Spleen (tissue), 11 donors: ENCODE measurements around the gene RERE. TPM values are rescaled to one million over a fixed set of nuclear protein-coding genes. Genes with fewer than 3 reads are reported as not detected.
A peak's percentile ranks its signal among the peaks of the same experiment; 100 is the strongest.

Source experiments
- DNase-seq: peaks from one replicate; pipeline ENCODE4 v3.0.0-alpha.2; 2020
- H3K27ac ChIP-seq, 8 donors: fragments of 200-600 bp; sonication (generic) in 7 of 8; 1 replicate in 4 of 8; 2 replicates in 4 of 8; pipeline versions ENCODE4 v1.5.0 to v1.8.0; 2016 to 2021; ENCODE audit warnings: inconsistent platforms in 4 of 8, mild to moderate bottlenecking in 4 of 8, moderate library complexity in 1 of 8
- H3K27me3 ChIP-seq, 7 donors: fragments of 200-600 bp; sonication (generic) in 6 of 7; replicated peaks in 1 of 7; 1 replicate in 4 of 7; 2 replicates in 3 of 7; pipeline versions ENCODE4 v1.5.0 to v1.8.0; 2016 to 2021; ENCODE audit warnings: inconsistent platforms in 3 of 7, mild to moderate bottlenecking in 1 of 7
- H3K36me3 ChIP-seq, 6 donors: fragments of 200-600 bp; sonication (generic) in 5 of 6; 1 replicate in 4 of 6; 2 replicates in 2 of 6; pipeline versions ENCODE4 v1.5.0 to v1.8.0; 2016 to 2021; ENCODE audit warnings: inconsistent platforms in 2 of 6
- H3K4me1 ChIP-seq, 6 donors: fragments of 200-600 bp; sonication (generic) in 5 of 6; 1 replicate in 3 of 6; 2 replicates in 3 of 6; pipeline versions ENCODE4 v1.5.0 to v1.8.0; 2016 to 2021; ENCODE audit warnings: inconsistent platforms in 3 of 6
- H3K4me3 ChIP-seq, 8 donors: fragments of 200-600 bp; sonication (generic) in 7 of 8; 1 replicate in 4 of 8; 2 replicates in 4 of 8; pipeline versions ENCODE4 v1.5.0 to v1.8.0; 2016 to 2021; ENCODE audit warnings: inconsistent platforms in 4 of 8, mild to moderate bottlenecking in 4 of 8, moderate library complexity in 2 of 8
- H3K9me3 ChIP-seq, 8 donors: fragments of 200-600 bp; sonication (generic) in 7 of 8; 1 replicate in 4 of 8; 2 replicates in 4 of 8; pipeline versions ENCODE4 v1.5.0 to v1.8.0; 2016 to 2021; ENCODE audit warnings: inconsistent platforms in 4 of 8
- CTCF ChIP-seq, 11 experiments: fragments of 200-600 bp in 7 of 11; fragments of 450-650 bp in 4 of 11; sonication (generic) in 4 of 11; IDR thresholded peaks in 8 of 11; conservative IDR thresholded peaks in 3 of 11; 1 replicate in 7 of 11; 2 replicates in 4 of 11; pipeline versions ENCODE4 v1.4.0 to v1.8.0; 2016 to 2021; ENCODE audit warnings: antibody characterized with exemption in 11 of 11, inconsistent platforms in 4 of 11, mild to moderate bottlenecking in 1 of 11
- POLR2A ChIP-seq, 3 donors: fragments of 450-650 bp; IDR thresholded peaks; one replicate each; pipeline ENCODE4 v1.5.1; 2017; ENCODE audit warnings: antibody characterized with exemption in 3 of 3, mild to moderate bottlenecking in 1 of 3
- POLR2AphosphoS5 ChIP-seq, 3 donors: sonication (generic); formaldehyde crosslinking; IDR thresholded peaks; one replicate each; pipeline ENCODE4 v1.5.1; 2017; ENCODE audit warnings: antibody characterized with exemption in 3 of 3
- WGBS, 5 donors: extraction: QIAGEN DNeasy Blood & Tissue Kit in 3 of 5; methylation state at CpG; one replicate each; pipeline versions ENCODE4 v1.1.5 to v1.1.7; 2013 to 2018; 5-methylcytosine and 5-hydroxymethylcytosine counted together
- intact Hi-C: fragments of 100-400 bp; cut with DNase I; formaldehyde crosslinking; loops from one replicate; pipeline ENCODE4 v1.15.0; 2023; ENCODE audit warnings: low total_unique reads
- polyA plus RNA-seq, 3 donors: library from polyadenylated mRNA; stranded (reverse); fragments of 200-250 nt; gene quantifications; one replicate each; pipeline ENCODE4 v1.2.1, GENCODE V29; 2013
- total RNA-seq, 7 donors: library from RNA; depleted of rRNA in 3 of 7; stranded (reverse); fragments of >200 nt in 3 of 7; fragmentation: NEBNext Ultra II Directional in 4 of 7; extraction: Animal tissue kit (Norgen Biotek cat#: 25700) in 4 of 7; gene quantifications; one replicate each; pipeline versions ENCODE4 v1.1.0 to v1.2.1, GENCODE V29; 2016 to 2021
- donor health status: healthy with polysubstance abuse.
- donor health status: DM: no; HTN: no; CAD: no; lungs with moderate emphysema.
- donor health status: DM: no; HTN: no; CAD: no.
- donor health status: Bipolar disorder and iron deficiency.
- donor health status: healthy.
- donor health status: DM: no; HTN: no; CAD: no.
- donor health status: DM: yes; HTN: yes; CAD: no.

Gene RERE
- total and polyA plus RNA-seq, 10 donors, result 10.3 to 149 (median 117) TPM

GRCh38 chr1:8679395-8679800 is 138.0 kb downstream of the RERE start:
- no peaks in the 10 kb centered on the region for H3K36me3 ChIP-seq
- peaks cover 9 to 81% (median 38%) of the 10 kb centered on the region in 6 donors for H3K4me1 ChIP-seq
- intact Hi-C loops, result no loop called here
- 50 to 70% (median 62%) methylated on average over 2 of the region's 2 CpGs for whole genome bisulfite sequencing, 5 donors
- peak overlapping the region in 5 of 8 donors; percentile 5 to 14 (median 9) for H3K27ac ChIP-seq
- no peak overlapping the region for H3K4me3 ChIP-seq
- no peaks in the 10 kb centered on the region for H3K9me3 ChIP-seq
- H3K27me3 ChIP-seq, result no peaks in the 10 kb centered on the region
- DNase-seq, result no peak
- no peak for TF ChIP-seq POLR2A (IDR thresholded peaks at IDR 0.05)
- TF ChIP-seq CTCF (IDR thresholded peaks at IDR 0.05 in 8 of 11, conservative IDR thresholded peaks at IDR 0.05 in 3 of 11), result no peak
- TF ChIP-seq POLR2AphosphoS5 (IDR thresholded peaks at IDR 0.05), result no peak

- peak overlapping the region in 5 of 8 donors; percentile 5 to 14 (median 9) for H3K27ac ChIP-seq
- no peak overlapping the region for H3K4me3 ChIP-seq
- no peaks in the 10 kb centered on the region for H3K9me3 ChIP-seq
- H3K27me3 ChIP-seq, result no peaks in the 10 kb centered on the region
- no peak for DNase-seq
- intact Hi-C loops, result no loop called here
- 75 to 87% (median 80%) methylated on average over 4 of the region's 4 CpGs for WGBS, 5 donors
- TF ChIP-seq CTCF (IDR thresholded peaks at IDR 0.05 in 8 of 11, conservative IDR thresholded peaks at IDR 0.05 in 3 of 11) (no peak), POLR2AphosphoS5 (IDR thresholded peaks at IDR 0.05) (no peak), POLR2A (IDR thresholded peaks at IDR 0.05) (no peak)
- H3K36me3 ChIP-seq, result no peaks in the 10 kb centered on the region
- H3K4me1 ChIP-seq, result peaks cover 9 to 80% (median 40%) of the 10 kb centered on the region in 6 donors
Observed at GRCh38 chr1:8678673-8679394, 138.6 kb downstream of the RERE start.

GRCh38 chr1:8677782-8678181 is 139.7 kb downstream of the RERE start:
- intact Hi-C loops, result no loop called here
- H3K4me3 ChIP-seq, result no peak overlapping the region
- H3K36me3 ChIP-seq, result no peaks in the 10 kb centered on the region
- WGBS, 5 donors, result 78 to 91% (median 81%) methylated on average over 2 of the region's 2 CpGs
- no peak for TF ChIP-seq POLR2AphosphoS5 (IDR thresholded peaks at IDR 0.05)
- H3K27ac ChIP-seq, result no peak overlapping the region
- no peak for DNase-seq
- H3K4me1 ChIP-seq, result peaks cover 9 to 83% (median 40%) of the 10 kb centered on the region in 6 donors
- H3K9me3 ChIP-seq, result no peaks in the 10 kb centered on the region
- no peaks in the 10 kb centered on the region for H3K27me3 ChIP-seq

GRCh38 chr1:8676813-8677212 is 140.6 kb downstream of the RERE start:
- Histone ChIP-seq H3K9me3 (no peaks in the 10 kb centered on the region), H3K27me3 (no peaks in the 10 kb centered on the region), H3K36me3 (no peaks in the 10 kb centered on the region), H3K4me1 (peaks cover 9 to 85% (median 38%) of the 10 kb centered on the region in 6 donors), H3K27ac (no peak overlapping the region), H3K4me3 (no peak overlapping the region)
- WGBS, 5 donors, result 86 to 94% (median 92%) methylated on average over 2 of the region's 2 CpGs
- TF ChIP-seq POLR2AphosphoS5 (IDR thresholded peaks at IDR 0.05), result no peak
- no peak for TF ChIP-seq POLR2A (IDR thresholded peaks at IDR 0.05)
- no peak for TF ChIP-seq CTCF (IDR thresholded peaks at IDR 0.05 in 8 of 11, conservative IDR thresholded peaks at IDR 0.05 in 3 of 11)
- DNase-seq, result no peak
- intact Hi-C loops, result no loop called here
